HL-60 (cell line): ENCODE data around the gene SMU1.

Experiments
- GABPA ChIP-seq: IDR thresholded peaks from 2 replicates; pipeline ENCODE4 v1.6.1; 2012; ENCODE audit warnings: low read depth
- POLR2AphosphoS5 ChIP-seq: IDR thresholded peaks from 2 replicates; pipeline ENCODE4 v1.6.1; 2012; ENCODE audit warnings: low read depth
- SPI1 ChIP-seq: IDR thresholded peaks from 2 replicates; pipeline ENCODE4 v1.6.1; 2012; ENCODE audit warnings: low read depth, mild to moderate bottlenecking, borderline replicate concordance
- TF ChIP-seq, protein P1 (sequence below): IDR thresholded peaks from one replicate; pipeline ENCODE4 v1.5.1; 2011; ENCODE audit warnings: low read length, control low read depth, inconsistent platforms; ENCODE audit not compliant: insufficient read depth
- TF ChIP-seq, protein P2 (sequence below): IDR thresholded peaks from 2 replicates; pipeline ENCODE4 v1.6.1; 2012; ENCODE audit warnings: low read depth; ENCODE audit not compliant: insufficient replicate concordance

DNA sequence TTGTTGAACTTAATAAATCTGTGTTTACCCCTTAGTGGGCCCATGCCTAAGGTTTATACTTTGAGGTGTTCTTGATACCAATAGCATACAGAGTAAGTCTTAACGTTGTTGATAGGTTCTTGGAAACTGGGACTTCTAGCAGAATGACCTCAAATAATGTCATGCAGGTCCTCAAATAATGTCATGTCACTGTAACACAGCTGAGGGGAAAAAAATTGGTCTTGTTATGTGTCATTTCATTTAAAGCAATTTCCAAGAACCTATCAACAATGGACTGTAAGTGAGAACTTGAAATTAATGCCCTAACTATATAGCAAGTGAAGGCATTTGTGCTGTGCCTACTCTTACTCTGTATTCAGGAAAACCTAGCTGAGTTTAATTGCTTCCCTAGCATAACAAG lies 44.2 kb downstream of the SMU1 start:
- TF ChIP-seq, protein P1, sequence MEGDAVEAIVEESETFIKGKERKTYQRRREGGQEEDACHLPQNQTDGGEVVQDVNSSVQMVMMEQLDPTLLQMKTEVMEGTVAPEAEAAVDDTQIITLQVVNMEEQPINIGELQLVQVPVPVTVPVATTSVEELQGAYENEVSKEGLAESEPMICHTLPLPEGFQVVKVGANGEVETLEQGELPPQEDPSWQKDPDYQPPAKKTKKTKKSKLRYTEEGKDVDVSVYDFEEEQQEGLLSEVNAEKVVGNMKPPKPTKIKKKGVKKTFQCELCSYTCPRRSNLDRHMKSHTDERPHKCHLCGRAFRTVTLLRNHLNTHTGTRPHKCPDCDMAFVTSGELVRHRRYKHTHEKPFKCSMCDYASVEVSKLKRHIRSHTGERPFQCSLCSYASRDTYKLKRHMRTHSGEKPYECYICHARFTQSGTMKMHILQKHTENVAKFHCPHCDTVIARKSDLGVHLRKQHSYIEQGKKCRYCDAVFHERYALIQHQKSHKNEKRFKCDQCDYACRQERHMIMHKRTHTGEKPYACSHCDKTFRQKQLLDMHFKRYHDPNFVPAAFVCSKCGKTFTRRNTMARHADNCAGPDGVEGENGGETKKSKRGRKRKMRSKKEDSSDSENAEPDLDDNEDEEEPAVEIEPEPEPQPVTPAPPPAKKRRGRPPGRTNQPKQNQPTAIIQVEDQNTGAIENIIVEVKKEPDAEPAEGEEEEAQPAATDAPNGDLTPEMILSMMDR = no peak
- TF ChIP-seq POLR2AphosphoS5 (no peak), GABPA (no peak), SPI1 (no peak)
- TF ChIP-seq, protein P2, sequence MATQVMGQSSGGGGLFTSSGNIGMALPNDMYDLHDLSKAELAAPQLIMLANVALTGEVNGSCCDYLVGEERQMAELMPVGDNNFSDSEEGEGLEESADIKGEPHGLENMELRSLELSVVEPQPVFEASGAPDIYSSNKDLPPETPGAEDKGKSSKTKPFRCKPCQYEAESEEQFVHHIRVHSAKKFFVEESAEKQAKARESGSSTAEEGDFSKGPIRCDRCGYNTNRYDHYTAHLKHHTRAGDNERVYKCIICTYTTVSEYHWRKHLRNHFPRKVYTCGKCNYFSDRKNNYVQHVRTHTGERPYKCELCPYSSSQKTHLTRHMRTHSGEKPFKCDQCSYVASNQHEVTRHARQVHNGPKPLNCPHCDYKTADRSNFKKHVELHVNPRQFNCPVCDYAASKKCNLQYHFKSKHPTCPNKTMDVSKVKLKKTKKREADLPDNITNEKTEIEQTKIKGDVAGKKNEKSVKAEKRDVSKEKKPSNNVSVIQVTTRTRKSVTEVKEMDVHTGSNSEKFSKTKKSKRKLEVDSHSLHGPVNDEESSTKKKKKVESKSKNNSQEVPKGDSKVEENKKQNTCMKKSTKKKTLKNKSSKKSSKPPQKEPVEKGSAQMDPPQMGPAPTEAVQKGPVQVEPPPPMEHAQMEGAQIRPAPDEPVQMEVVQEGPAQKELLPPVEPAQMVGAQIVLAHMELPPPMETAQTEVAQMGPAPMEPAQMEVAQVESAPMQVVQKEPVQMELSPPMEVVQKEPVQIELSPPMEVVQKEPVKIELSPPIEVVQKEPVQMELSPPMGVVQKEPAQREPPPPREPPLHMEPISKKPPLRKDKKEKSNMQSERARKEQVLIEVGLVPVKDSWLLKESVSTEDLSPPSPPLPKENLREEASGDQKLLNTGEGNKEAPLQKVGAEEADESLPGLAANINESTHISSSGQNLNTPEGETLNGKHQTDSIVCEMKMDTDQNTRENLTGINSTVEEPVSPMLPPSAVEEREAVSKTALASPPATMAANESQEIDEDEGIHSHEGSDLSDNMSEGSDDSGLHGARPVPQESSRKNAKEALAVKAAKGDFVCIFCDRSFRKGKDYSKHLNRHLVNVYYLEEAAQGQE = no peak
